ENCODE data around the gene POLDIP3. TPM values are rescaled to one million over a fixed set of nuclear protein-coding genes. Genes with fewer than 3 reads are reported as not detected.
"Not testable (repeated sequence)": the region's sequence is repeated elsewhere in the genome, so short reads cannot be mapped to it uniquely, and the experiment has no call there.

Gene POLDIP3
- total RNA-seq, 4 donors from 2014 or later = 25.0 to 44.9 (median 30.7) TPM

- no peak for TF ChIP-seq CTCF (IDR thresholded peaks at IDR 0.05)
- no peak for ATAC-seq (ENCODE audit: low FRiP score)
- DNase-seq (ENCODE audit: low spot score) = no peak
Measured at GRCh38 chr22:42619261-42620063, 4.8 kb upstream of the POLDIP3 start.

GRCh38 chr22:42617155-42617983, 2.7 kb upstream of the POLDIP3 start:
- no peak for ATAC-seq (ENCODE audit: low FRiP score)
- no peak for DNase-seq (ENCODE audit: low spot score)
- TF ChIP-seq CTCF (IDR thresholded peaks at IDR 0.05) = no peak

- not testable (repeated sequence) for DNase-seq (ENCODE audit: low spot score)
- peak; percentile 0 for ATAC-seq (ENCODE audit: low FRiP score)
Measured at GRCh38 chr22:42615860-42616175, 1.1 kb upstream of the POLDIP3 start.

GRCh38 chr22:42615092-42615859, 593 bp upstream of the POLDIP3 start:
- ATAC-seq (ENCODE audit: low FRiP score) (peak; percentile 86), DNase-seq (ENCODE audit: low spot score) (peak; percentile 60)
- TF ChIP-seq CTCF (IDR thresholded peaks at IDR 0.05) = no peak

- ATAC-seq (ENCODE audit: low FRiP score) (no peak), DNase-seq (ENCODE audit: low spot score) (no peak)
- no peak for TF ChIP-seq CTCF (IDR thresholded peaks at IDR 0.05)
Measured at GRCh38 chr22:42613872-42614301, 796 bp downstream of the POLDIP3 start.

- DNase-seq (ENCODE audit: low spot score) = no peak
- ATAC-seq (ENCODE audit: low FRiP score) = no peak
- no peak for TF ChIP-seq CTCF (IDR thresholded peaks at IDR 0.05)
Measured at GRCh38 chr22:42612336-42612735, 2.3 kb downstream of the POLDIP3 start.

- ATAC-seq (ENCODE audit: low FRiP score) (no peak), DNase-seq (ENCODE audit: low spot score) (no peak)
- no peak for TF ChIP-seq CTCF (IDR thresholded peaks at IDR 0.05)
Measured at GRCh38 chr22:42611051-42611450, 3.6 kb downstream of the POLDIP3 start.
